HG03571 (cell line): ENCODE data around the gene CHST2.

ENCODE experiments used
- ATAC-seq: cut with Tn5 transposase; IDR thresholded peaks from one replicate; pipeline ENCODE4 v1.9.1; 2021; ENCODE audit not compliant: unreplicated experiment

Gene CHST2

GRCh38 chr3:143128227-143128955, 8.8 kb downstream of the CHST2 start:
- no peak for ATAC-seq

GRCh38 chr3:143132246-143132980, 12.8 kb downstream of the CHST2 start:
- ATAC-seq = no peak

GRCh38 chr3:143134471-143134870, 14.9 kb downstream of the CHST2 start:
- no peak for ATAC-seq

- no peak for ATAC-seq
Measured at GRCh38 chr3:143135150-143135549, 15.6 kb downstream of the CHST2 start.

- no peak for ATAC-seq
Measured at GRCh38 chr3:143137435-143138036, 18.0 kb downstream of the CHST2 start.

GRCh38 chr3:143138953-143139352, 19.4 kb downstream of the CHST2 start:
- ATAC-seq = no peak

GRCh38 chr3:143139762-143140161, 20.2 kb downstream of the CHST2 start:
- ATAC-seq = no peak

- ATAC-seq = no peak
Measured at GRCh38 chr3:143140550-143140949, 21.0 kb downstream of the CHST2 start.

- ATAC-seq = no peak
Measured at GRCh38 chr3:143142354-143142753, 22.8 kb downstream of the CHST2 start.

- ATAC-seq = no peak
Measured at GRCh38 chr3:143145906-143146305, 26.3 kb downstream of the CHST2 start.

GRCh38 chr3:143146486-143147274, 27.1 kb downstream of the CHST2 start:
- no peak for ATAC-seq

- ATAC-seq = no peak
Measured at GRCh38 chr3:143147707-143148106, 28.1 kb downstream of the CHST2 start.

- ATAC-seq = no peak
Measured at GRCh38 chr3:143150071-143150470, 30.5 kb downstream of the CHST2 start.

GRCh38 chr3:143151004-143151731, 31.6 kb downstream of the CHST2 start:
- no peak for ATAC-seq

GRCh38 chr3:143152043-143152442, 32.5 kb downstream of the CHST2 start:
- no peak for ATAC-seq

GRCh38 chr3:143155756-143156155, 36.2 kb downstream of the CHST2 start:
- ATAC-seq = no peak

GRCh38 chr3:143158014-143158988, 38.7 kb downstream of the CHST2 start:
- ATAC-seq = peak; percentile 74

- ATAC-seq = no peak
Measured at GRCh38 chr3:143160437-143160836, 40.9 kb downstream of the CHST2 start.

GRCh38 chr3:143163562-143164100, 44.1 kb downstream of the CHST2 start:
- no peak for ATAC-seq
